Lower leg skin (tissue), 4 donors: Measurements from ENCODE around the gene MRPL36. TPM values are rescaled to one million over a fixed set of nuclear protein-coding genes. Genes with fewer than 3 reads are reported as not detected.

Experiments used
- DNase-seq, 2 donors: peaks; one replicate each; pipeline ENCODE4 v3.0.0-alpha.2; 2019; ENCODE audit warnings: low spot score in 2 of 2
- H3K4me3 ChIP-seq: fragments of 200-600 bp; sonication (generic); 2 replicates; pipeline ENCODE4 v1.5.1; 2017; ENCODE audit warnings: mild to moderate bottlenecking, low read depth; ENCODE audit not compliant: poor library complexity, severe bottlenecking
- POLR2A ChIP-seq, 2 donors: fragments of 450-650 bp; IDR thresholded peaks; one replicate each; pipeline ENCODE4 v1.6.1; 2016 to 2017; ENCODE audit warnings: antibody characterized with exemption in 2 of 2, mild to moderate bottlenecking in 1 of 2, moderate library complexity in 1 of 2
- WGBS, 2 donors: methylation state at CpG; one replicate each; pipeline ENCODE4 v1.1.5; 2018; 5-methylcytosine and 5-hydroxymethylcytosine counted together
- intact Hi-C: fragments of 100-400 bp; cut with DNase I; formaldehyde crosslinking; loops from one replicate; pipeline ENCODE4 v1.15.0; 2023; ENCODE audit warnings: low total_unique reads
- total RNA-seq, 4 donors: library from RNA; depleted of rRNA; stranded (reverse); fragments of >200 nt; gene quantifications; one replicate each; pipeline ENCODE4 v1.1.0, GENCODE V29; 2016
- TF ChIP-seq, protein P1 (sequence below), 3 donors: fragments of 450-650 bp; IDR thresholded peaks; one replicate each; pipeline ENCODE4 v1.5.1; 2016; ENCODE audit warnings: antibody characterized with exemption in 3 of 3, mild to moderate bottlenecking in 3 of 3, moderate library complexity in 2 of 3

MRPL36 gene
- total RNA-seq, 4 donors from 2014 or later, result 34.6 to 59.4 (median 42.6) TPM

DNA sequence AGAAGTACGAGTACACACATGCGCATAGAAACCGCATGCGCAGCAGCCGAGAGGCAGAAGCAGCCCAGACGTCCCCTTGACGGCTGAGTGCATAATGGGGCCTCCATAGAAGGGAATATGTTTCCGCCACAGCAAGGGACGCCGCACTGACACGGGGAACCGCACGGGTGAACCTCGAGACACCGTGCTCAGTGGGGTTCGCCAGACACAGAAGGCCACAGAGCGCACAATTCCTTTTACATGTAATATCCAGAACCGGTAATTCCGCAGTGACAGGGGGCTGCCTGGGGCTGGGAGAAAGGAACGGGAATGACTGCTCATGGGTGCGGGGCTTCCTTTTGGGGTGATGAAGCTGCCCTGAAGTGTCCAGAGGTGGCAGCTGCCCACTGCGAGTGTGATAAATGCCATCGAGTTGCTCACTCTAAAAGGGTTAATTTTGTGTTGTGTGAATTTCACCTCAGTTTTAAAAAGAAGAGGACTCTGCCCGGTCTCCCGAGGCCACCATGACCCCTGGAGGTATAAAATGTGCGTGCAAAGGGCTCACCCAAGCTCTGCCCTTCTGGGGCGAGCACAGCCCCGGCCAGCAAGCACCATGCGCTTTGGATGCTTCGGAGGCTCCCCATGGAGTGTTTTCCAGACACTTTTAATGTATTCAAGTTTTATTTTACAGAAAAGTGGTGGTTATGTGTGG, 29.7 kb downstream of the MRPL36 start:
- TF ChIP-seq POLR2A (IDR thresholded peaks at IDR 0.05), result no peak
- TF ChIP-seq, protein P1, sequence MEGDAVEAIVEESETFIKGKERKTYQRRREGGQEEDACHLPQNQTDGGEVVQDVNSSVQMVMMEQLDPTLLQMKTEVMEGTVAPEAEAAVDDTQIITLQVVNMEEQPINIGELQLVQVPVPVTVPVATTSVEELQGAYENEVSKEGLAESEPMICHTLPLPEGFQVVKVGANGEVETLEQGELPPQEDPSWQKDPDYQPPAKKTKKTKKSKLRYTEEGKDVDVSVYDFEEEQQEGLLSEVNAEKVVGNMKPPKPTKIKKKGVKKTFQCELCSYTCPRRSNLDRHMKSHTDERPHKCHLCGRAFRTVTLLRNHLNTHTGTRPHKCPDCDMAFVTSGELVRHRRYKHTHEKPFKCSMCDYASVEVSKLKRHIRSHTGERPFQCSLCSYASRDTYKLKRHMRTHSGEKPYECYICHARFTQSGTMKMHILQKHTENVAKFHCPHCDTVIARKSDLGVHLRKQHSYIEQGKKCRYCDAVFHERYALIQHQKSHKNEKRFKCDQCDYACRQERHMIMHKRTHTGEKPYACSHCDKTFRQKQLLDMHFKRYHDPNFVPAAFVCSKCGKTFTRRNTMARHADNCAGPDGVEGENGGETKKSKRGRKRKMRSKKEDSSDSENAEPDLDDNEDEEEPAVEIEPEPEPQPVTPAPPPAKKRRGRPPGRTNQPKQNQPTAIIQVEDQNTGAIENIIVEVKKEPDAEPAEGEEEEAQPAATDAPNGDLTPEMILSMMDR (IDR thresholded peaks at IDR 0.05), result no peak
- H3K4me3 ChIP-seq, result no peak overlapping the region
- intact Hi-C loops, result no loop called here
- 88 to 90% methylated on average over 30 of the region's 30 CpGs for WGBS, 2 donors
- no peak for DNase-seq

DNA sequence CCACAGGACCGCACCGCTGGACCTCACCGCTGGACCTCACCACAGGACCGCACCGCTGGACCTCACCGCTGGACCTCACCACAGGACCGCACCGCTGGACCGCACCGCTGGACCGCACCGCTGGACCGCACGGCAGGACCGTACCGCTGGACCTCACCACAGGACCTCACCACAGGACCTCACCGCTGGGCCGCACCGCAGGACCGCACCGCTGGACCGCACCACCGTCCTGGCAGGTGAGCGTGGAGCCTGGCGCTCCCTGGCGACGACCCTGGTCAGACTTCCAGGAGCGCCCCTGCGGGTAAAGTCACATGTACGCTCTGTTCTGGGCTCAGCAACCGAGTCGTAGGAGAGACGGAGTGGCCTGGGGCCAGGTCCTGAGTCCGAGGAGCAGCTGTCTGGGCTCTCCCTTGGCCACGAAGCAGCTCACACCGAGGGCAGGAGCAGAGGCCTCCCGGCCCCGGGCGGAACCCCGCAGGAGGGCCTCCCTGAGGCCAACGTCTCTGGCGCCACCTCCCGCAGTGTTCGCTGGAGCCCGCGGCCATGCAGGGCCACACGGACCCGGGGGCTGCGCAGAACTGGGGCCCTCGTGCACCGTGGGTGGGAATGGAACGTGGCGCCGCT, 30.5 kb downstream of the MRPL36 start:
- intact Hi-C loops, result no loop called here
- H3K4me3 ChIP-seq, result no peak overlapping the region
- TF ChIP-seq, protein P1 (IDR thresholded peaks at IDR 0.05), result no peak
- no peak for TF ChIP-seq POLR2A (IDR thresholded peaks at IDR 0.05)
- no peak for DNase-seq
- WGBS, 2 donors, result 92 to 96% methylated on average over 35 to 53 of the region's 54 CpGs

DNA sequence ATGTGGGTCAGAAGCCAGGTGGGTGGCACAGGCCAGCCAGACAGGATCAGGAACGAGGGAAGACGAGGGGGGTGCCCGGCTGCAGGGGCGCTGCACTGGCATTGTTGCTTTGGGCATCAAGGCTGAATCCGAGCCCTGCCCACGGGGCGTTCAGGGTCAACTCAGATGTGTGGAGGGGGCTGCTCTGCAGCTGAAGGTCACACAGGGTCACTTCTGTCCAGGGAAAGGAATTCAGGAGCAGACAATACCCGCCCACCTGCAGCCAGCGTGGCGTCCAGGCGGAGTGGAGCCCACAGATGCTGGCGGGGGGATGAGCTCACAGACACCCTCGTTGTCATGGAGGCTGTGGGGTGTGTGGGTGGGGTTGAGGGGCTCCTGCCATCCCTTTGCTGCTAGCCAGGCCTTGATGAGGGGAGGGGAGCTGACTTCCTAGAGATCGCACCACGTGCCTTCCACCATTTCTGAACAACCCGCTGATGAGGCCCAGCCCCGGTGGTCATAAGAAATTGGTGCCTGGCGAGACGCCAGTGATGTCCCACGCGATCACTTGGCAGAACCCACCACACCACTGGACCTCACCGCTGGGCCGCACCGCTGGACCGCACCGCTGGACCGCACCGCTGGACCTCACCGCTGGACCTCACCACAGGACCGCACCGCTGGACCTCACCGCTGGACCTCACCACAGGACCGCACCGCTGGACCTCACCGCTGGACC, 31.2 kb downstream of the MRPL36 start:
- no peak for DNase-seq
- 89 to 91% methylated on average over 30 to 33 of the region's 35 CpGs for WGBS, 2 donors
- intact Hi-C loops, result no loop called here
- no peak overlapping the region for H3K4me3 ChIP-seq
- TF ChIP-seq, protein P1 (IDR thresholded peaks at IDR 0.05), result no peak
- no peak for TF ChIP-seq POLR2A (IDR thresholded peaks at IDR 0.05)

DNA sequence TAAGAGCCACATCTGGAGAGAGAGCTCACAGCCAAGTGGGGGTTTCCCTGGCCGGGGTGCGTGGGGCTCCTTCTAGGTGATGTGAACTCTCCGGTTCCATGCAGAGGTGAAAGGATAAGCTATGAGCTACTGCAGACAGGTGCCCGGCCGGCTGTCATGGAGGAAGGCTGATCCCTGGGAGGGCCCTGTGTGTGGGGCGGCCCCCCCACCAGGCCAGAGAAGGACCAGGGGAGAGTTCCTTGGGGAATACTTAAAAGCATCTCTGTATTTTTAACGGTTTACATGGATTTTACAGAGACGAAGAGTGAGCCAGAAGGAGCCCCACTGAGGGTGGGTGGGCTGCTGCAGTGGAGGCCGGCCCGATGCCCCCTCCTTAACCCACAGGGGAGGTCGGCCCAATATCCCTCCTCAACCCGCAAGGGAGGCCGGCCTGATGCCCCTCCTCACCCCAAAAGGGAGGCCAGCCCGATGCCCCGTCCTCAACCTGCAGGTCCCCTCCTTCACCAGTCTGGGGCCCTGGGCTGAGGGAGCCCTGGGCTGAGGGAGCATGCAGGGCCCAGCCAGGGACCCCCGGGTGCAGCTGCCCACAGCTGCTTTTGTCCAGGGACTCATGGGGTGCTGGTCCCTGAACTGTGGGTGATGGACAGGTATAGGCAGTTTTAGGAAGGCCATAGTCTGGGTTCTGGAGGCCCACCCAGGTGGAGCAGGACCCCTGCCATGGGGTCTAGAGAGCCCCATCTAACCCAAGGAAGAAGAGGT, 31.9 kb downstream of the MRPL36 start:
- TF ChIP-seq, protein P1 (IDR thresholded peaks at IDR 0.05), result no peak
- TF ChIP-seq POLR2A (IDR thresholded peaks at IDR 0.05), result no peak
- no peak overlapping the region for H3K4me3 ChIP-seq
- DNase-seq, result no peak
- 79 to 85% methylated on average over 13 to 16 of the region's 16 CpGs for WGBS, 2 donors
- intact Hi-C loops, result no loop called here

DNA sequence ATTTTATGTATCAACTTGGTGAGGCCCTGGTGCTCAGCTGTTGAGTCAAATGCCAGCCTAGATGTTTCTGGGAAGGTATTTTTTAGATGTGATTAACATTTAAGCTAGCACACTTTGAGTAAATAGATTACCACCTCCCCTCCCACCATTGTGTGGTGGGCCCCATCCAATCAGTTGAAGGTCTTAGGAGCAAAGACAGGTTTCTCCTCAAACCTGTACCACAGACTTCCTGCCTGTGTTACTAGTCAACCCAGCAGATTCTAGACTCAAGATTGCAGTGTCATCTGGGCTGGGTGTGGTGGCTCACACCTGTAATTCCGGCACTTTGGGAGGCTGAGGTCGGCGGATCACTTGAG, 33.8 kb downstream of the MRPL36 start:
- intact Hi-C loops, result no loop called here
- TF ChIP-seq, protein P1 (IDR thresholded peaks at IDR 0.05), result no peak
- no peak for TF ChIP-seq POLR2A (IDR thresholded peaks at IDR 0.05)
- WGBS, 2 donors, result 88 to 94% methylated on average over 3 of the region's 3 CpGs
- no peak for DNase-seq
- H3K4me3 ChIP-seq, result no peak overlapping the region
